Astrocyte (in vitro differentiated cells and primary cell): ENCODE results near the gene NFIA. TPM values are rescaled to one million over a fixed set of nuclear protein-coding genes. Genes with fewer than 3 reads are reported as not detected.

ENCODE experiments used
- DNase-seq: peaks from one replicate; pipeline ENCODE4 v3.0.0-alpha.2; 2010; ENCODE audit warnings: low read depth
- FAIRE-seq: peaks from 2 replicates; lab custom pipeline; 2011; peaks lifted over from hg19 to GRCh38; lab: Jason Lieb, UNC
- H2AFZ ChIP-seq: 2 replicates; pipeline ENCODE4 v1.6.0; 2012; ENCODE audit warnings: low read depth, low read length, inconsistent platforms
- H3K27ac ChIP-seq: 2 replicates; pipeline ENCODE4 v1.5.1; 2011; ENCODE audit warnings: low read depth, low read length, inconsistent platforms
- H3K27me3 ChIP-seq: 2 replicates; pipeline ENCODE4 v1.6.0; 2011; ENCODE audit warnings: low read length, inconsistent platforms; ENCODE audit not compliant: insufficient read depth
- H3K36me3 ChIP-seq: 2 replicates; pipeline ENCODE4 v1.5.1; 2011; ENCODE audit warnings: low read length, inconsistent platforms; ENCODE audit not compliant: insufficient read depth
- H3K4me1 ChIP-seq: 2 replicates; pipeline ENCODE4 v1.5.1; 2011; ENCODE audit warnings: low read length, inconsistent platforms; ENCODE audit not compliant: insufficient read depth
- H3K4me2 ChIP-seq: 2 replicates; pipeline ENCODE4 v1.6.0; 2012; ENCODE audit warnings: low read length, inconsistent platforms
- H3K4me3 ChIP-seq: 2 replicates; pipeline ENCODE4 v1.5.1; 2011; ENCODE audit warnings: low read depth, mild to moderate bottlenecking, low read length, inconsistent platforms; ENCODE audit not compliant: insufficient read depth
- H3K79me2 ChIP-seq: 2 replicates; pipeline ENCODE4 v1.6.0; 2012; ENCODE audit warnings: mild to moderate bottlenecking, low read length, inconsistent platforms; ENCODE audit not compliant: insufficient read depth
- H3K9ac ChIP-seq: 2 replicates; pipeline ENCODE4 v1.6.0; 2012; ENCODE audit warnings: mild to moderate bottlenecking, low read length, inconsistent platforms
- H3K9me3 ChIP-seq: 2 replicates; pipeline ENCODE4 v1.5.1; 2012; ENCODE audit warnings: low read depth, mild to moderate bottlenecking, low read length, inconsistent platforms; ENCODE audit not compliant: insufficient read depth
- H4K20me1 ChIP-seq: 2 replicates; pipeline ENCODE4 v1.6.0; 2012; ENCODE audit warnings: low read length, inconsistent platforms; ENCODE audit not compliant: insufficient read depth
- H3K27ac Mint-ChIP-seq: one replicate; pipeline ENCODE4 v1.8.0; 2021; ENCODE audit warnings: mild to moderate bottlenecking, mixed read lengths; ENCODE audit not compliant: unreplicated experiment
- H3K27me3 Mint-ChIP-seq: one replicate; pipeline ENCODE4 v1.8.0; 2021; ENCODE audit warnings: low read depth, mixed read lengths; ENCODE audit not compliant: unreplicated experiment
- H3K36me3 Mint-ChIP-seq: one replicate; pipeline ENCODE4 v1.8.0; 2021; ENCODE audit warnings: low read depth, mixed read lengths; ENCODE audit not compliant: unreplicated experiment
- H3K4me1 Mint-ChIP-seq: one replicate; pipeline ENCODE4 v1.8.0; 2021; ENCODE audit warnings: low read depth, mixed read lengths; ENCODE audit not compliant: unreplicated experiment
- H3K4me3 Mint-ChIP-seq: one replicate; pipeline ENCODE4 v1.8.0; 2021; ENCODE audit warnings: mild to moderate bottlenecking, moderate library complexity, mixed read lengths; ENCODE audit not compliant: unreplicated experiment
- H3K9me3 Mint-ChIP-seq: one replicate; pipeline ENCODE4 v1.8.0; 2021; ENCODE audit warnings: mild to moderate bottlenecking, mixed read lengths; ENCODE audit not compliant: unreplicated experiment
- EZH2 ChIP-seq: IDR thresholded peaks from 2 replicates; pipeline ENCODE4 v1.6.1; 2012; ENCODE audit warnings: mild to moderate bottlenecking, low read length, inconsistent platforms; ENCODE audit not compliant: insufficient read depth
- total RNA-seq: library from RNA; stranded (reverse); gene quantifications from 2 replicates; pipeline ENCODE4 v1.2.1, GENCODE V29; 2021
- TF ChIP-seq, protein P1 (sequence below): IDR thresholded peaks from 2 replicates; pipeline ENCODE4 v1.5.1; 2011; ENCODE audit warnings: low read depth, mild to moderate bottlenecking, inconsistent platforms, low read length, moderate library complexity; ENCODE audit not compliant: insufficient read depth

Gene NFIA
- total RNA-seq, 1 donor from 2014 or later, result 4.6 TPM

GRCh38 chr1:61215119-61215518, 132.8 kb downstream of the NFIA start:
- H4K20me1 ChIP-seq, result peaks cover 3% of the 10 kb centered on the region
- no peak overlapping the region for H3K27ac Mint-ChIP-seq
- H3K36me3 Mint-ChIP-seq, result no peaks in the 10 kb centered on the region
- H3K9me3 Mint-ChIP-seq, result no peaks in the 10 kb centered on the region
- peaks cover 10% of the 10 kb centered on the region for H3K27me3 Mint-ChIP-seq
- H2AFZ ChIP-seq, result no peak overlapping the region
- no peak overlapping the region for H3K4me3 ChIP-seq
- H3K27ac ChIP-seq, result no peak overlapping the region
- DNase-seq, result no peak
- no peaks in the 10 kb centered on the region for H3K4me1 ChIP-seq
- no peaks in the 10 kb centered on the region for H3K36me3 ChIP-seq
- no peaks in the 10 kb centered on the region for H3K79me2 ChIP-seq
- H3K9ac ChIP-seq, result no peak overlapping the region
- no peak overlapping the region for H3K4me3 Mint-ChIP-seq
- no peaks in the 10 kb centered on the region for H3K9me3 ChIP-seq
- no peak for TF ChIP-seq EZH2
- TF ChIP-seq, protein P1, sequence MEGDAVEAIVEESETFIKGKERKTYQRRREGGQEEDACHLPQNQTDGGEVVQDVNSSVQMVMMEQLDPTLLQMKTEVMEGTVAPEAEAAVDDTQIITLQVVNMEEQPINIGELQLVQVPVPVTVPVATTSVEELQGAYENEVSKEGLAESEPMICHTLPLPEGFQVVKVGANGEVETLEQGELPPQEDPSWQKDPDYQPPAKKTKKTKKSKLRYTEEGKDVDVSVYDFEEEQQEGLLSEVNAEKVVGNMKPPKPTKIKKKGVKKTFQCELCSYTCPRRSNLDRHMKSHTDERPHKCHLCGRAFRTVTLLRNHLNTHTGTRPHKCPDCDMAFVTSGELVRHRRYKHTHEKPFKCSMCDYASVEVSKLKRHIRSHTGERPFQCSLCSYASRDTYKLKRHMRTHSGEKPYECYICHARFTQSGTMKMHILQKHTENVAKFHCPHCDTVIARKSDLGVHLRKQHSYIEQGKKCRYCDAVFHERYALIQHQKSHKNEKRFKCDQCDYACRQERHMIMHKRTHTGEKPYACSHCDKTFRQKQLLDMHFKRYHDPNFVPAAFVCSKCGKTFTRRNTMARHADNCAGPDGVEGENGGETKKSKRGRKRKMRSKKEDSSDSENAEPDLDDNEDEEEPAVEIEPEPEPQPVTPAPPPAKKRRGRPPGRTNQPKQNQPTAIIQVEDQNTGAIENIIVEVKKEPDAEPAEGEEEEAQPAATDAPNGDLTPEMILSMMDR, result no peak
- H3K4me1 Mint-ChIP-seq, result peaks cover 2% of the 10 kb centered on the region
- H3K4me2 ChIP-seq, result no peak overlapping the region
- H3K27me3 ChIP-seq, result no peaks in the 10 kb centered on the region
- no peak for FAIRE-seq

GRCh38 chr1:61215676-61216289, 133.4 kb downstream of the NFIA start:
- Mint-ChIP-seq H3K9me3 (no peaks in the 10 kb centered on the region), H3K4me1 (no peaks in the 10 kb centered on the region), H3K4me3 (no peak overlapping the region), H3K36me3 (no peaks in the 10 kb centered on the region), H3K27ac (no peak overlapping the region), H3K27me3 (peaks cover 7% of the 10 kb centered on the region)
- FAIRE-seq, result no peak
- H3K4me3 ChIP-seq, result no peak overlapping the region
- no peaks in the 10 kb centered on the region for H3K36me3 ChIP-seq
- DNase-seq, result no peak
- peaks cover 3% of the 10 kb centered on the region for H4K20me1 ChIP-seq
- H3K9ac ChIP-seq, result no peak overlapping the region
- H3K9me3 ChIP-seq, result no peaks in the 10 kb centered on the region
- no peak overlapping the region for H3K27ac ChIP-seq
- TF ChIP-seq, protein P1, result no peak
- TF ChIP-seq EZH2, result no peak
- H2AFZ ChIP-seq, result no peak overlapping the region
- no peaks in the 10 kb centered on the region for H3K4me1 ChIP-seq
- H3K27me3 ChIP-seq, result no peaks in the 10 kb centered on the region
- no peaks in the 10 kb centered on the region for H3K79me2 ChIP-seq
- H3K4me2 ChIP-seq, result no peak overlapping the region

DNA sequence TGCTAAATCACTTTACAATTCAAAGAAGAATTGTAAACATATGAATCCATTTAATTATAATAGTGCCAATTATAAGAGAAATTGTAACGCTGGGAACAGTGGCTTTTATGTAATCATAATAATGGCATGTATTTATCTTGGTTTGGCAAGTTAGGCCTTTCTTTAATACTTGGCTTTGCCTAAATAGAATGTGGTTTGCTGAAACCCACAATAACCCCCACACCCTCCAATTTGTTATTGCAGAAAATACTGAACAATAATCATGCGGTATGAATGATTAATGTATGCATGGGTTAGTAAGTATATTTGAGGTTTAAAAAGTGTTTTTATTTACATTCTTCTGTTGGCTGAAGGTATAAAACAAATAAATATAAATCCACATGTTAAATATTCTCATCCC, 138.2 kb downstream of the NFIA start:
- FAIRE-seq, result no peak
- no peaks in the 10 kb centered on the region for H3K4me1 Mint-ChIP-seq

More for the DNA sequence above, 138.2 kb downstream of the NFIA start:
- Histone ChIP-seq H3K4me3 (no peak overlapping the region), H3K36me3 (no peaks in the 10 kb centered on the region), H3K27me3 (no peaks in the 10 kb centered on the region), H3K9me3 (no peaks in the 10 kb centered on the region), H3K79me2 (no peaks in the 10 kb centered on the region), H3K27ac (no peak overlapping the region), H3K9ac (no peak overlapping the region), H2AFZ (no peak overlapping the region), H3K4me1 (no peaks in the 10 kb centered on the region), H3K4me2 (no peak overlapping the region), H4K20me1 (no peaks in the 10 kb centered on the region)
- TF ChIP-seq, protein P1, result no peak
- TF ChIP-seq EZH2, result no peak
- Mint-ChIP-seq H3K27me3 (peaks cover 2% of the 10 kb centered on the region), H3K27ac (no peak overlapping the region), H3K9me3 (no peaks in the 10 kb centered on the region), H3K4me3 (no peak overlapping the region), H3K36me3 (no peaks in the 10 kb centered on the region)
- peak; percentile 51 for DNase-seq
